Upper lobe of right lung (tissue), 1 donor: ENCODE results near the gene NEU4. TPM values are rescaled to one million over a fixed set of nuclear protein-coding genes. Genes with fewer than 3 reads are reported as not detected.

ENCODE experiments used
- ATAC-seq: fragments of 200-7000 bp; cut with Tn5 transposase; one replicate; pipeline ENCODE4 v1.9.1; 2020; ENCODE audit warnings: mild to moderate bottlenecking, moderate library complexity
- DNase-seq: peaks from one replicate; pipeline ENCODE4 v3.0.0-alpha.2; 2020
- H3K27ac ChIP-seq: fragments of 200-600 bp; one replicate; pipeline ENCODE4 v1.8.0; 2022
- H3K27me3 ChIP-seq: fragments of 200-600 bp; one replicate; pipeline ENCODE4 v1.8.0; 2022; ENCODE audit warnings: mild to moderate bottlenecking
- H3K36me3 ChIP-seq: fragments of 200-600 bp; one replicate; pipeline ENCODE4 v1.8.0; 2022
- H3K4me1 ChIP-seq: fragments of 200-600 bp; one replicate; pipeline ENCODE4 v1.8.0; 2022
- H3K4me3 ChIP-seq: fragments of 200-600 bp; one replicate; pipeline ENCODE4 v1.8.0; 2022; ENCODE audit warnings: mild to moderate bottlenecking
- H3K9me3 ChIP-seq: fragments of 200-600 bp; one replicate; pipeline ENCODE4 v1.8.0; 2022
- CTCF ChIP-seq: fragments of 200-600 bp; IDR thresholded peaks from one replicate; pipeline ENCODE4 v1.8.0; 2022; ENCODE audit warnings: antibody characterized with exemption
- intact Hi-C: fragments of 100-400 bp; cut with DNase I; formaldehyde crosslinking; loops from one replicate; pipeline ENCODE4 v1.11.0; 2022
- total RNA-seq: library from RNA; stranded (reverse); fragmentation: NEBNext Ultra II Directional; extraction: Animal tissue kit (Norgen Biotek cat#: 25700); gene quantifications from one replicate; pipeline ENCODE4 v1.2.1, GENCODE V29; 2021
- donor health status: DM: no; HTN: yes; CAD: no; lungs with severe emphysema.

NEU4 gene
- total RNA-seq, 1 donor from 2014 or later, result 0.23 TPM

- Histone ChIP-seq H3K4me3 (no peak overlapping the region), H3K27me3 (peaks cover 31% of the 10 kb centered on the region), H3K36me3 (no peaks in the 10 kb centered on the region), H3K4me1 (peaks cover 9% of the 10 kb centered on the region), H3K9me3 (no peaks in the 10 kb centered on the region), H3K27ac (no peak overlapping the region)
- intact Hi-C loops, result no loop called here
- no peak for DNase-seq
- no peak for ATAC-seq
- TF ChIP-seq CTCF, result no peak
Measured at GRCh38 chr2:241861264-241861663, 52.3 kb downstream of the NEU4 start.

- no peak for TF ChIP-seq CTCF
- no peak overlapping the region for H3K27ac ChIP-seq
- H3K4me3 ChIP-seq, result no peak overlapping the region
- intact Hi-C loops, result no loop called here
- peaks cover 9% of the 10 kb centered on the region for H3K4me1 ChIP-seq
- DNase-seq (no peak), ATAC-seq (no peak)
- no peaks in the 10 kb centered on the region for H3K36me3 ChIP-seq
- H3K27me3 ChIP-seq, result peaks cover 39% of the 10 kb centered on the region
- no peaks in the 10 kb centered on the region for H3K9me3 ChIP-seq
Measured at GRCh38 chr2:241862093-241862492, 53.1 kb downstream of the NEU4 start.

- ATAC-seq, result no peak
- Histone ChIP-seq H3K27me3 (peaks cover 44% of the 10 kb centered on the region), H3K36me3 (no peaks in the 10 kb centered on the region), H3K9me3 (no peaks in the 10 kb centered on the region), H3K4me3 (no peak overlapping the region), H3K27ac (peak overlapping the region; percentile 42), H3K4me1 (peaks cover 9% of the 10 kb centered on the region)
- peak; percentile 50 for DNase-seq
- TF ChIP-seq CTCF, result no peak
- intact Hi-C loops, result no loop called here
Measured at GRCh38 chr2:241862775-241863535, 54.0 kb downstream of the NEU4 start.

DNA sequence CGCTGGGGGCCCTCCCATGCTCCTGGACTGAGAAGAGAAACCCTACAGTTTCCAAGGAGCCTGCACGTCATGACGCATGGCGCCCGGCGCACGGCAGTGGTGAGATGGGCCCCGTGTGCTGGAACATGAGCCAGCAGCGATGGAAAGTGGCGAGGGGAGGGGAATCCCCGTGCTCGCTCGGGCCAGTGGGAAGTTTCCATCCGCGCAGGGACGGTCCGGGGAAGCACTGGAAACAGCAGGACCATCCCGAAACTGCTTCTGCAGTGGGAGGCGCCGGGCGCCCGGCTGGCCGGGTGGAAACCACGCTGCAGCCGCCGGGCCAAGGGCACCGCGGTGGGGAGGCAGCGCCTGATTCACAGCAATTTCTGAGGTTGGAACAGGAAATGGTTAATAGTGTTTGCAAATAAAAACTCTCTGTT is 54.6 kb downstream of the NEU4 start:
- DNase-seq, result peak; percentile 61

GRCh38 chr2:241864168-241864849 is 55.3 kb downstream of the NEU4 start:
- no peak overlapping the region for H3K27ac ChIP-seq
- intact Hi-C loops, result no loop called here
- H3K4me1 ChIP-seq, result peaks cover 9% of the 10 kb centered on the region

More for the DNA sequence above, 54.6 kb downstream of the NEU4 start:
- intact Hi-C loops, result no loop called here
- Histone ChIP-seq H3K27me3 (peaks cover 44% of the 10 kb centered on the region), H3K4me1 (peaks cover 9% of the 10 kb centered on the region), H3K36me3 (no peaks in the 10 kb centered on the region), H3K9me3 (no peaks in the 10 kb centered on the region), H3K27ac (peak overlapping the region; percentile 42), H3K4me3 (no peak overlapping the region)
- no peak for TF ChIP-seq CTCF
- ATAC-seq, result no peak

More at GRCh38 chr2:241864168-241864849, 55.3 kb downstream of the NEU4 start:
- H3K4me3 ChIP-seq, result no peak overlapping the region
- ATAC-seq, result no peak
- peaks cover 44% of the 10 kb centered on the region for H3K27me3 ChIP-seq
- H3K36me3 ChIP-seq, result no peaks in the 10 kb centered on the region
- DNase-seq, result no peak
- no peaks in the 10 kb centered on the region for H3K9me3 ChIP-seq
- no peak for TF ChIP-seq CTCF
